ENCODE results near the gene DAZAP1.

DAZAP1 gene

DNA sequence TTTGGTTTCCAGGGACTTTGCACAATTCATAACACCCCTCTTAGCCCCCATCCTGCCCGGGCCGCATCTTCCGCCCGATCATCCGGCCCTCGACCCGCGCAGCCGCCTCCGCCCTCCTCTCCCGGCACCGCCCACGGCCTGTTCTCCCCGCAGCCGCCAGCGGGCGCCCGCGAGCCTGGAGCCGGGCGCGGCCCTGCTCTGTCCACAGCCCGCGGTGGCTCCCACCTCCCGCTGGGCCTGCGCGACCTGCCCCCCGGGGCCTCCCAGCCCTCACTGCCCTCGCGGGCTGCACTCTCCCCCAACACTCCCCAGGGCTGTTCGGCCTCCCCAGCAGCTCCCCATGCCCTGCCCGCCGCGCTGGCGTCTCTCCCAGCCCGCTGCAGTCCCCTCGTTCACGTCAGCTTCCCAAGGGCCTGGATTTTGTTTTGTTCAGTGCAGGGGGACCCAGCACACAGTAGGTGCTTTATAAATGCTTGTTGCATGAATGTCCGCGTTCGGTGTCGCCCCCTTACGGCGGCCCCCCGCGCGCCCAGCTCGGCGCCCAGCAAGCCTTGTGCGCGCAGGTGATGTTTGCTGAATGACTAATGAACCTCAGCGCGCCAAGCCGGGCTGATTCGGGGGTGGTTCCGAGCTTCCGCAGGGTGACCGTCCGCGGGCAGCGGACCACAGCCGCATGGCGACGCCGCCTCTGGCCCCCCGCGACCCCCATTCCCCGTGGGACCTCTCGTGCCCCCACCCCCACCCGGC, 38.0 kb downstream of the DAZAP1 start:
- peak; percentile 69 for DNase-seq

GRCh38 chr19:1445932-1446712, 38.7 kb downstream of the DAZAP1 start:
- DNase-seq, result no peak

GRCh38 chr19:1446713-1447481, 39.5 kb downstream of the DAZAP1 start:
- DNase-seq, result peak; percentile 27

DNA sequence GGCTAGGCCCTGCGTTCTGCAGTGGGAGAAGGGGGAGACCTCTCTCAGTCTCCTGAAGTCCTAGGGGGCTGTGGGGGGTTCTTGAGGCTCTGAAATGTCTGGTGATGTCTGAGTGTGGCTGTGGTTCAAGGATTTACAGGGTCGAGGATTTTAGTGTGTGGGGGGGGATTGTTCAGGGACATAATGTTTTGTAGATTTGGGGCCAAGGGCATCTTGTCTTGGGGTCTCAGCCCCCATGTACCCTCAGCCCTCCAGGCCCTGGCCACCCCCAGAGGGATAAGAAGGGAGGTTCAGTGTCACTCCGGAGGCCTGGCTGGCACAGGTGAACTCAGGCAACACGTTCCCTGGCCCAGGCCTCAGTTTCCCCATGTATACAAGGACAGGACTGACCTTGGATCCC, 40.1 kb downstream of the DAZAP1 start:
- no peak for DNase-seq

GRCh38 chr19:1447944-1448343, 40.6 kb downstream of the DAZAP1 start:
- no peak for DNase-seq

- DNase-seq, result no peak
These were observed 42.4 kb downstream of the DAZAP1 start, which contains the start of gene APC2 for GRCh38 chr19:1449467-1450442. Gene APC2, plus strand, starts transcription at chr19:1450121. Its CDS starts 2,881 bp downstream, at chr19:1453002.

GRCh38 chr19:1450735-1451731, 43.6 kb downstream of the DAZAP1 start:
- no peak for DNase-seq

GRCh38 chr19:1451916-1452801, 44.8 kb downstream of the DAZAP1 start:
- DNase-seq, result no peak

DNA sequence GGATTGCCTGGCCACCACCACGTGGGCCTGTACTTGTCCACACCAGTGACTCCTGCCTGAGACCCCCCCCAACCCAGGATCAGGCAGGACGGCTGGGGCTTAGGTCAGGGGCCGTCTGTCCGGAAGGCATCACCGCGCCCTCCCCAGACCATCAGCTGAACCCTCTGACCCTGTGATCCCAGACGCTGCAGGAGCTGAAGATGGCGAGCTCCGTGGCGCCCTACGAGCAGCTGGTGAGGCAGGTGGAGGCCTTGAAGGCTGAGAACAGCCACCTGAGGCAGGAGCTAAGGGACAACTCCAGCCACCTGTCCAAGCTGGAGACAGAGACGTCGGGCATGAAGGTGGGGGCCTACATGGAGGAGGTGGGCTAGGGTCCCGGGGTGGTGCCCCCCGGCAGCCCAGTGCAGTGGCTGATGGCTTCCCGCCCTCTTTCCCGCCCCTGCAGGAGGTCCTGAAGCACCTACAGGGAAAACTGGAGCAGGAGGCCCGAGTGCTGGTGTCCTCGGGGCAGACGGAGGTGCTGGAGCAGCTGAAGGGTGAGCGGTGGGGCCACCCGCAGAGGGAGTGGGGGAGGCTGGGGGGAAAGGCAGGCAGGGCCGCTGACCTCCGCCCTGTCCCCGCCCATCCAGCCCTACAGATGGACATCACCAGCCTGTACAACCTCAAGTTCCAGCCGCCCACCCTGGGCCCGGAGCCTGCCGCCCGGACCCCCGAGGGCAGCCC, 45.6 kb downstream of the DAZAP1 start:
- no peak for DNase-seq

GRCh38 chr19:1453525-1454364, 46.4 kb downstream of the DAZAP1 start:
- peak; percentile 67 for DNase-seq

GRCh38 chr19:1455002-1455335, 47.6 kb downstream of the DAZAP1 start:
- DNase-seq, result peak; percentile 2

DNA sequence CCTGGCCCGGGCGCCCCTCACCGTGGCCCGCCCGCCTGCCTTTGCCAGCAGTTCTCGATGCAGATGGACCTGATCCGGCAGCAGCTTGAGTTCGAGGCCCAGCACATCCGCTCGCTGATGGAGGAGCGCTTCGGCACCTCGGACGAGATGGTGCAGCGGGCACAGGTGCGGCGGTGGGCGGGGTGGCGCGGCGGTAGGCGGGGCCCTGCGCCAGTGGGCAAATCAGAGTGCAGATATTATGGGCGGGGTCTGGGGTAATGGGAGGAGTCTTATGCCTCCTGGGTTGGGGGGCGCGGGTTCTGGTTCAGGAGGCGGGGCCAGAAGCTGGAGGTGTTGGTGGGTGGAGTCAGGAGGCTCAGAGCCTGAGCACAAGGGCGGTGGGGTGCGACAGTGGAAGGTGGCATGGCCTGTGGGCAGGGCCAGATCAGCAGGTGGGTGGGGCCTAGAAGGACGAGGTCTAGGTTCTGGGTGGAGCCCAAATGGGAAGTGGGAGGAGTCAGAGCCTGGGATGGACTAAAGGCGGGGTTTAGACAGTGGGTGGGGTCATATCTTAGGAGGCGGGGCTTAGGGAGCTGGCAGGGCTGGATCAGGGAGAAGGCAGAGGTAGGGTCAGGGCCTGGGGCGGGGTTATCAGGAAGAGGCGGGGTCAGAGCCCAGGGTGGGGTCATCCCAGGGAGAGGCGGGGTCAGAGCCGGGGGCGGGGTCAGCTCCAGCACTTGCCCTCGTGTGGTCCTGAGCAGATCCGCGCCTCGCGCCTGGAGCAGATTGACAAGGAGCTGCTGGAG, 48.1 kb downstream of the DAZAP1 start:
- peak; percentile 72 for DNase-seq

- no peak for DNase-seq
These were observed 48.9 kb downstream of the DAZAP1 start for GRCh38 chr19:1456121-1456900.

- DNase-seq, result no peak
These were observed 49.8 kb downstream of the DAZAP1 start for GRCh38 chr19:1457031-1457739.

GRCh38 chr19:1457892-1458291, 50.5 kb downstream of the DAZAP1 start:
- DNase-seq, result no peak

DNA sequence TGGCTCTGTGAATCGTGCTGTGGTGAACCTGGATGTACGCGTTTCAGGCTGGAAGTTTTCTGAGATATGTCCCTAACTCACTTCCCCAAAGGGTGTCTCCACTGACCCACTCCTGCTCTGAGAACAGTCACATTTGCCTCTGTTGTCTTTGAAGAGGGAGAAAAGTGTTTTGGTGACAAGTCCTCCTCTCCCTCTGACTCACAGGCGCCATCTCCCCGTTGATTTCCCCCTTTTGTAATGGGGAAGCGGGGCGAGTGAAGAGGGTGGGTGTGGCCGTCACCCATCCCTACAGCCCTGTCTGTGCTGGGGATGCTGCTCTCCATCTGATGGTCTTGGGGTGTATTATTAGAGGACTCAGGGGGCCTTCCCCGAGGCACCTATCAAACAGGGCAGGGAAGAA, 52.1 kb downstream of the DAZAP1 start:
- no peak for DNase-seq
